ENCODE measurements around the gene GRID2IP.
"Not testable (repeated sequence)": the region's sequence is repeated elsewhere in the genome, so short reads cannot be mapped to it uniquely, and the experiment has no call there.

GRID2IP gene

DNA sequence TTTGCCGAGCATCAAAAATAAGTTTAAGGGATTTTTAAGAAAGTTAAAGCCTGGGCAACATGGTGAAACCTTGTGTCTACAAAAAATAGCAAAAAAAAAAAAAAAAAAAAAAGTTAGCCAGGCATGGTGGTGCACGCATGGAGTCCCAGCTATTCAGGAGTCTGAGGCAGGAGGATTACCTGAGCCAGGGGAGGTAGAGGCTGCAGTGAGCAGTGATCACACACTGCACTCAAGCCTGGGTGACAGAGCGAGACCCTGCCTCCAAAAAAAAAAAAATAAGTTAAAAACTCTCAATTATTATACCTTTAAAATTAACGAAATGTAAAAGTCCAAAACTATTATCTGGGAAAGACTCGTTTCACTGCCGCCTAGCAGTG, 68.5 kb downstream of the GRID2IP start:
- DNase-seq = no peak

DNA sequence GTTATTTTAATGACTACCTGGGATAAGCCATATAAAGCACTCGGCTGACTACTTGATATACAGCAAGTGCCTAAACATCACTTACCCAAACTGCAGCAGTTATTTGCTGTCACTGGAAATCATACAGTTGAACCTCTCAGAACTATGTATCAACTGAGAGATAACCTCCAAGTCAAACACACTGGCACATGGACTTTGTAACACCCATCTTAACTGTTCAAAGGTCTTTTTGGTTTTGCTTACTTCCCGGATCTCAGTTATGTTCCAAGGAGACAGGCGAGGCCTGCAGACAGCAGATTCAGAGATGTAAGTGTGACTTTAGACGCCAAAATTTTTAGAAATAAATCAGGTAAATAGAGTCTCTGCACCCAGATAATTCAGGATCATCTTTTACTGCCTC, 69.0 kb downstream of the GRID2IP start:
- no peak for DNase-seq

DNA sequence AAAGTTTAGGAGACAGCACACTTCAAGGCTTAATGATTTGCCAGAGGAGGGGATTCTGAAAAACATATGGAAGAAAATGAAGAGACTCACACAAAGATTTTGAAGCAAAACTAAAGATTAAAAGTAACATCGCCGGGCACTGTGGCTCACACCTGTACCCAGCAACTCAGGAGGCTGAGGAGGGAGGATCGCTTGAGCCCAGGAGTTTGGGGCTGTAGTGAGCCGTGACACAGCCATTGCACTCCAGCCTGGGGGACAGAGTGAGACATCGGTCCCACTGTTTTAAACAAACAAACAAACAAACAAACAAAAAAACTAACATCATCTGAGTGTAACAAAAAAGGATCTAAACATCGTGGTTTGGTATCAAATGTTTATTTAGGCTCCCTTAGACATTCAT, 69.8 kb downstream of the GRID2IP start:
- DNase-seq = no peak

DNA sequence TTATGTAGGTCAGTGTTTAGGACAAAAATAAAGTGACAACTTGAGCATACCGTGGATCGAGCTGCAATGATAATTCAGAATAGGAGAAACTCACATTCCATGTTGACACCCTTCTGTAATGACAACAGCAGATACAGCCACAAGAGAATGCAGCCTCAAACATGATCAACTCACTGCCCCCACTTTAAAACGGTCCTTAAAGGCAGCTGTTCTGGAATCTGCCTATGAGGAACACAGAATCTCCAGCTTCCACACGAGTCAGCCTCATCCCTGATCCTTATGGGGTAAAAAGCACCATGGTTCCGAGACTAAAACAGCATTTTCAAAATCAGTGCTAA, 71.0 kb downstream of the GRID2IP start:
- no peak for DNase-seq

DNA sequence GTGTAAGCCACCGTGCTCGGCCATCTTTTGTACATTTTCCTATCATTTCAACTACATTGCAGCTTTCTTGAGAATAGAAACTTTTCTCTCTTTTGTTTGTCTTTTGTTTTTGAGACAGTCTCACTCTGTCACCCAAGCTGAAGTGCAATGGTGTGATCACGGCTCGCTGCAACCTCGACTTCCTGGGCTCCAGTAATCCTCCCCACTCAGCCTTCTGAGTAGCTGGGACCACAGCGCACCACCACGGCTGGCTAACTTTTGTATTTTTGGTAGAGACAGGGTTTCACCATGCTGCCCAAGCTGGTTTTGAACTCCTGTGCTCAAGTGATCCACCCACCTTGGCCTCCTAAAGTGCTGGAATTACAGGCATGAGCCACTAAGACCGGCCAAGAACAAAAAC, 72.2 kb downstream of the GRID2IP start:
- DNase-seq = no peak

DNA sequence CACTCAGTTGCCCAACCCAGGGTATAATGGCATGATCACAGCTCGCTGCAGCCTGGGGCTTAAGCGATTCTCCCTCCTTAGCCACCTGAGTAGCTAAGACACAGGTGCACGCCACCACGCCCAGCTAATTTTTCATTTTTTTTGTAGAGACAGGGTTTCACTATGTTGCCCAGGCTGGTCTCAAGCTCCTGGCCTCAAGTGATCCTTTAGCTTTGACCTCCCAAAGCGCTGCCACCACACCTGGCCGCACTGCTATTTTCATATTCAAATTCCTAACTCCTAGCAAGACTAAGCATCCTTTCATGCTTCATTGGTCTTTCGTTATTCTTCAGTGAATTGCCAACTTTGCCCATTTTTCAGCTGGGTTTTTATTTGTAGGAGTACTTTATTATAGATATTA, 73.1 kb downstream of the GRID2IP start:
- no peak for DNase-seq

DNA sequence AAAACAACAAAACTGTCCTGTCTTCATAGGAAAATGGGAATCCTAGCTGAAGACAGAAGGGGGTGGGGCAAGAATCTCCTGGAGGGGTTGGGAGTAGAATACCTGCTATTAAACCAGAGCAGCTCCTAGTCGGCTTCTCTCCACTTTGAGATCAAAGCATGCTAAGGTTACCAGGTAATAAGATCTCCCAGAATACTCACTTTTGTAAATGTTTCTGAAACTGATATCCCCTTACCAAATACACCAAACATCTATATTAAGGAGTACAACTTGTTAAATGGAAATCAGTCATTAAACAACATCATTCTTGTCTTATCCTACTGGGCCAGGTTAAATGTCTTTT, 74.0 kb downstream of the GRID2IP start:
- no peak for DNase-seq

DNA sequence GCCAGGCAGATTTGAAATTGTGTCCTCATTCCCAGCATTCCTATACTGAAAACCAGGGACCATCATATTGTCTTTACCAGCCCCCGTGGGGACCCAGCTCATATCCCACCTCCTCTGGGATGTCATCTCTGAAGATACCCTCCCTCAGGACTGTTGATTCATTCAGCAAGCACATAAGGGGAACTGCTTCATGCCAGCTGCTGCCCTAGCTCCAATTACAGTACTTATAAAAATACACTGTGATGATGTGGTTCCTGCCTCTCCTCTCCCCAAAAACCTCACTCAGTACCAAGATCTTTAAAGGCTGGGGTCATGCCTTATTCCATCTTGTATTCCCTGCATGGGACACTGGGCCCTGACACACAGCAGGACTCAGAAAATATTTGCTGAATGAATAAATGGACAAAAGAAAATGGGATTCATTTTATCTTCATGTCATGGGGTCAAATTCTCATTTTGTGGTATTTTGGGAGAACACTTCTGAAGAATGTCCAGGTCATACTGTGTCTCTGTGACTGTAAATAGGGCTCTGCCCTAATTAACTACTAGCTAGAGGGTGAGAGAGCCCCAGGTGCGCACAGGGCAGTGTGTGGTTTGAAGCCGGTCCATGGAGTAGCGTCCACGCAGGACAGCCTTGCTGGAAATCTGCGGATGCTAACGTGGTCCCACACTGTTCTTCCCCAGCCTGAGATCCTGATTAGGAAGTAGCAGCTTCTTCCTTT, 74.5 kb downstream of the GRID2IP start:
- DNase-seq = no peak

DNA sequence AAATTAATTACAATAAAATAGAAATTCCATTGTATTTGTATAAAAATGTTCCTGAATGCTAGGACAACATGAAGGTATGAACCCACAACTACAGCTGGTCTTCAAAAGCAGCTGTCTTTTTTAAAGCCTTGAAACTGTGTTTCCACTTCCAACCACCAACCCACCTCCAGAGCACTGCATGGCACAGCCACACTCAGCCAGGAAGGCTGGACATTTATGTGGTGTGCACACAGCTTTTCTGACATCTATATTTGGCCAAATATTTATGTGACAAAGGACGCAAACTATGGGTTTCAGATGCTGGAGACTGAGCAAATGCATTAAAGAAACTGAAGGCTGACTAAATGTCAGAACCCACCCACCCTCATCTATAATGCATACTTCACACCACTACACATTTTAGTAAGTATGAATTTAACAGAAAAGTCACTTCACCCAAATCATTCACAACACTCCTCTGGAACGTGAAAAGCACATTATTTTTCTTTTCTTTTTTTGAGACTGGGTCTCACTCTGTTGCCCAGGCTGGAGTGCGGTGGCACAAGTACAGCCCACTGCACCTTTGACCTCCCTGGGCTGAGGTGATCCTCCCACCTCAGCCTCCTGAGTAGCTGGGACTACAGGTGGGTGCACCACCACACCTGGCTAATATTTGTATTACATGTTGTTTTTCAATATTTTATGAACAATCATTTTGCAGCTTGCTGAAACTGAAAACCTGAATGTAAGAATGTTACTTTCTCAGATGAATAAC, 75.7 kb downstream of the GRID2IP start:
- no peak for DNase-seq

DNA sequence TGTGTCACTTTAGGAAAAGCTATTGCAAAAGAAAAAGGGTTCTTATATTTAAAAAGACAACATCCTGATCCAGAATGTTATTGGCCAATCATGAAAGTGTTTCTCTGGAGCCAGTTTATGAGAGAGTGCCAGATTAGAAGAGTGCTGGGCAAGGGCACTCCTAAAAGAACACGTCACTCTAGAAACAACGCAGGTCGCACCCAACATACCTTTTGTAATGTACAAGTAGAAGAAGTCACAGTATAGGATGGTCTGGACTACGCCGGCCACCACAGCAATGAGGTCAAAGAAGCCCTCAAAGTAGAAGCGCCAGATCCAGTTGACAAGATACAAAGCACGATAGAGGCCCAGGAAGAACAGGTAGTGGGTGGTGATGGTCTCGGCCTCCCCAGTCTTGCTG, 85.4 kb downstream of the GRID2IP start:
- no peak for DNase-seq

DNA sequence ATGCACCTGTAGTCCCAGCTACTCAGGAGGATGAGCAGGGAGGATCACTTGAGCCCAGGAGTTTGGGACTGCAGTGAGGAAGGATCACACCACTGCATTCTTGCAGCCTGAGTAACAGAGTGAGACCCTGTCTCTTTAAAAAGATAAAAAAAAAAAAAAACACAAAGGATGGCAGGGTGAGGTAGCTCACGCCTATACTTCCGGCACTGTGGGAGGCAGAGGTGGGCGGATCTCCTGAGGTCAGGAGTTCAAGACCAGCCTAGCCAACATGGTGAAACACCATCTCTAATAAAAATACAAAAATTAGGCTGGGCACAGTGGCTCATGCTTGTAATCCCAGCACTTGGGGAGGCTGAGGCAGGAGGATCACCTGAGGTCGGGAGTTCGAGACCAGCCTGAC, 87.7 kb downstream of the GRID2IP start:
- DNase-seq = not testable (repeated sequence)

DNA sequence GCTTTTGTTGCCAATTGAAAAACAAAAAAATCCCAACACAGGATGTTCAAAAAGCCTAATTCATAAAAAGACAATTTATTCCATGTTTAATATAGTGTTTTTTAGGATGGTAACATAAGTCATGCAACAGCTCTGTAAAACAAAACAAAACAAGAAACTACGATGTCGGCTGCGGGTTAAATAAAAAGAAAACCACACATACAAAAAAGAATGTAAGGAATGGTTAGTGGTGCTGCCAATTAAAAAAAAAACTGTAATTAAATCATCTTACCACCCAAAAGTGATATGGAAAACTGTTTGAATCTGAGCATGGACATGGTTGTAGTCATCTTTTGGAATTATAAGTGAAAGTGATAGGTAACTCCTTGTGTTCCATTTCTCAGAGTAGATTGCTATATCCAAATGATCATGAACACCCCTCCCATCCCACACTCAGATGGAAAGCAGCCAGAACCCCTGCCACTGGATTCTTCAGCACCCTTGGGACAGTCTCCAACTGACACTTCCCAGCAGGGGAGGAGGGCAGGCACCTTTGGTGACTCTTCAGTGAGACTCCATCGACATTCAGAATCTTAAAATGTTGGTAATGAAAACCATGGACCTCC, 89.2 kb downstream of the GRID2IP start:
- DNase-seq = no peak

DNA sequence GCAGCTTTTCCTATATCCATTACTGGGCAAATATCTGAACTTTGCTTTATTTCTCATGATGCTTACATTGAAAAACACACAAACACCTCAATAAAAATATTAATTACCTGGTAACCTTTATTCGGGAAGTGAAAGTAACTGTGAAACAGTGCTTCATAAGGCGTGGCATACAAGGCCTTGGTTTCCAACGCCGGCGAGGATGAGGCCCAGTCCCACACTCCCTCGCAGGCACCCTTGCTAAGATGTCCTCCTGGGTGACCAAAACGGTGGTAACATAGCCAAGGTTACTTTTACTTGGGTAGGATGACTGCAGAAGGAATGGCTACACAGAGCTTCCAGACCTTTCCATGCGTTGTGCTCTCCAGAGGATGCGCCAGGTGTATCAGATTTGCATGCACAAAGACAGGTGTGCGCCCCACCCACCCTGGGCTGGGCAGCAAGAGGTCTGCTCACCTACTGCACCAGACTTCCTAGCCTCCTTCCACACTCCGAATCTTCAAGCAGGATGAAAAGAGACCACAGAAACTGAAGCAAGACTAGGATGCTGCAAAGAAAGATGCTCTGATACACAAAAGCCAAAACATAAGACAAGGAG, 90.2 kb downstream of the GRID2IP start:
- no peak for DNase-seq

DNA sequence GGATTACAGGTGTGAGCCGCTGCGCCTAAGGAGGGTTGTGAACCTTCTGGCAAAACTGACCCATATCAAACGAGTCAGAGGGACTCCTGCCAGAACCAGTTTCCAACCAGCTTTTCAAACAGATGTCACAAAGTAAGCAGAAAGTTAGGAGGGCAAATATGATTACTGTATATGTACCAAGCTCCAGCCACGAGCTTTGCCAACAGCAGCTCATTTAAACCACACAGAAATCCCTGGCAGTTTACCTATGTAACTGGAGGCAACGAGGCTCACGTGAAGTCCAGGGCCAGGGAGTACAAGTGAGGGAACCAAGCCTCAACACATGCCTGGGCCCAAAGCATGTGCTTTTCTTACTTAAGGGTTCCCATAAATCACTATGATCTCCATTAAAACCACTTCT, 91.0 kb downstream of the GRID2IP start:
- no peak for DNase-seq

DNA sequence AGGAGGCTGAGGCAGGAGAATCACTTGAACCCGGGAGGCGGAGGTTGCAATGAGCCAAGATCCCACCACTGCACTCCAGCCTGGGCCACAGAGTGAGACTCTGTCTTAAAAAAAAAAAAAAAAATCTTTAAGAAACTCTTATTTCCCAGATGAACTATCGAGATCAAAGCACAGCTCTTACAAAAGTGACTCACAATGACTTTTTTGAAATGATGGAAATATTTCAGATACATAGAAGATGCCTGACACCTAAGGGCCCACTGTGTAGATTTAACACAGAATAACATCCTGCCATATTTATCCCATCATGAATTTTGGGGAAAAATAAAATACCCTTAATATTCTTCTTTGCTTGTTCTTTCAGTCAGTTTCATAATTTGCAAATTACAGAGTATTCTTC, 92.6 kb downstream of the GRID2IP start:
- DNase-seq = not testable (repeated sequence)

DNA sequence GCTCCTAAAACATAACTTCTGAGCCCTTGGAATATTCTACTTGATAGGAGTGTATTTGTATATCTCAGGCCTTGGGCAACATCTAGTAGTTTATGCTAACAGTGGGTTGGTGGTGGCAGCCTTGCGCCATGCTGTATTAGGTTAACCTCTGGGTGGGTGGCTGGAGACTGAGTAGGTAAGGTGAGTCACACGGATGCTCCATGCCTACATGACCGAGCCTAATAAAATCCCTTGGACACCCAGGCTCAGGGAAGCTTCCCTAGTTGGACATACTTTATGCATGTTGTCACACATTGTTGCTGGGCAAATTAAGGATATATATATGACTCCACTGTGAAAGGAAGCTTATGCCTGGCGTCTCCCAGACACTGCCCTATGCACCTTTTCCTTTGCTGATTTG, 97.5 kb downstream of the GRID2IP start:
- no peak for DNase-seq

DNA sequence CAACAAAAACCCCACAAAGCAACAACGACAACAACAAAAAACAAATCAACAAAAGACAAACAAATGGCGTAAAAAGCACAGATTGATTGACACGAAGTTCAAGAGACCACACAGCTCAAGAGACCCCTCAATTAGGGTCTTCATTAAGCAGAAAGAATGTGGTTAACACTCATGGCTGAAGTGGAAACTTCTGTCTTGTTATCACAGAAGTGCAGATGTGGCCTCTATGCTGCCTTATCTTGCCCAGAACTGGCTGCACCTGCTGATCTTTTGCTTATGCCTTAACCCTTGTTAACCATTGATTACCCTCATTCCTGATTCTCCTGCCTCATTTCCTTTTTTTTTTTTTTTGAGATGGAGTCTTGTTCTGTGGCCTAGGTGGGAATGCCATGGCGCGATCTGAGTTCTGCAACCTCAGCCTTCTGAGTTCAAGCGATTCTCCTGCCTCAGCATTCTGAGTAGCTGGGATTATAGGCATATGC, 100.0 kb downstream of the GRID2IP start:
- no peak for DNase-seq

DNA sequence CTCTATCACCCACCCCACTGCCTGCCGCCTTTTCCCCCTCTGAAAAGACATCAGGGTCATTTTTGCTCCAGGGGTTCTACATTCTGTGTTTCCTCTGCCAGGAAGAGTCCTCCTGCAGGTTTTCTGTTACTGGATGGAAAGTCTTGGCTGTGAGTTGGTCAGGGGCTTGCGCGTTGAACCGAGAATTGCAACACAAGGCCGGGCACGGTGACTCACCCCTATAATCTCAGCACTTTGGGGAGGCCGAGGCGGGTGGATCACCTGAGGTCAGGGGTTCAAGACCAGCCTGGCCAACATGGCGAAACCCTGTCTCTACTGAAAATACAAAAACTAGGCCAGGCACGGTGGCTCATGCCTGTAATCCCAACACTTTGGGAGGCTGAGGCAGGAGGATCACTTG, 100.7 kb downstream of the GRID2IP start:
- DNase-seq = not testable (repeated sequence)

DNA sequence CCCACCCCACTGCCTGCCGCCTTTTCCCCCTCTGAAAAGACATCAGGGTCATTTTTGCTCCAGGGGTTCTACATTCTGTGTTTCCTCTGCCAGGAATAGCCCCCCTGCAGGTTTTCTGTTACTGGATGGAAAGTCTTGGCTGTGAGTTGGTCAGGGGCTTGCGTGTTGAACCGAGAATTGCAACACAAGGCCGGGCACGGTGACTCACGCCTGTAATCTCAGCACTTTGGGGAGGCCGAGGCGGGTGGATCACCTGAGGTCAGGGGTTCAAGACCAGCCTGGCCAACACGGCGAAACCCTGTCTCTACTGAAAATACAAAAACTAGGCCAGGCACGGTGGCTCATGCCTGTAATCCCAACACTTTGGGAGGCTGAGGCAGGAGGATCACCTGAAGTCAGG, 101.4 kb downstream of the GRID2IP start:
- not testable (repeated sequence) for DNase-seq

DNA sequence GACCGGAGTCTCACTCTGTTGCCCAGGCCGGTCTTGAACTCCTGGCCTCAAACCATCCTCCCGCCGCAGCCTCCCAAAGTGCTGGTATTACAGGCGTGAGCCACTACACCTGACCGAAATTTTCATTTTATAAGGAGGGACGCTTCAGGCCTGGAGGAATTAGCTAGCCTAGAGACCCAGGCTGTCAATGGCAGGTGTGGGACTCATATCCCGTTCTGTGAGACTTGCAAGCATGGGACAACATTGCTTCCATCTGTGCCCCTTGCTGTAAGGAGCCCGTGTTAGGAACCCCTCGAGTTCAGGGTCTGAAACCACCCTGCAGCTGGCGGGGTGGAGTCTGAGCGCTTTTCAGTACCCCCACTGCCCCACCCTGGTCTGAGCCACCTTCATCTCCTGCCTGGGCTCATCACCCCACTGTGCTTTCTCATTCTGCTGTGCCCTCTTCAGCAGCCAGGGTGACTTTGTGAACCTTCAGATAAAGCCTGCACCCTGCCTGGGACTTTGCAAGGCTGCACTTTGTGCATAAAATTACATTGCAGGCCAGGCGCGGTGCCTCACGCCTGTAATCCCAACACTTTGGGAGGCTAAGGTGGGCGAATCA, 102.2 kb downstream of the GRID2IP start:
- no peak for DNase-seq

DNA sequence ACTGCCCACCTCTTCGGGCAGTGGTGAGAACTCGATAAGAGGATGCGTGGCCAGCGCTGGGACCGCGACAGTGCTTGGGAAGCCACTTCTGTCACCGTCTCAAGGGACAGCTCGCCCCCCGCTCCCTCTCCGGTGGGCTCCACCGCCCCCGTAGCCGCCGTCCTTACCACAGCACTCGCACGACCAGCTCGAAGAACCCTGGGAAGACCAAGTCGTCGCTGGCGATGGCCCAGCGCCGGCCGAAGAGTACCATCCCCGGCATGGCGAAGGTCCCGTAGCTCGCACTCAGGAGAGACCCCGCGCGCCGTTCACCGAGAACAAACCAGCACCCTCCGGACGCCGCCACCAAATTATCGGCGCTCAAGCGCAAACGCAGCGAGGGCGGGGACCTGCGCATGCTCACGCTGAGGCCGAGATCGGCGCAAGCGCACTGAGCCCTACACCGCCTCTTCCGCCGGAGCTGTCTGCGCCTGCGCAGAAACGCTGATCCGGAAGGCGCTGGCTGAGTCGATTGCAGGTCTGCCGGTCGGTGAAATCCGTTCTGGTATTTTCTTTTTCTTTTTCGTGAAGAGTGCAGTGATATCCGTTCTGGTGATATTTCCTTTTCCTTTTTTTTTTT, 103.6 kb downstream of the GRID2IP start, which contains the start of gene DAGLB:
Gene DAGLB, minus strand, starts transcription at position 374 of the 619 bp plus-strand sequence. Its CDS starts 112 bp downstream, at position 262.
- DNase-seq = peak; percentile 79
